ENCODE measurements around the gene DMWD.

DMWD gene

GRCh38 chr19:45745606-45746005 lies 47.0 kb downstream of the DMWD start:
- no peak for TF ChIP-seq CTCF (IDR thresholded peaks at IDR 0.05; ENCODE audit: borderline replicate concordance, insufficient read depth, low read depth, low read length)
- no peak overlapping the region for H3K4me3 ChIP-seq (ENCODE audit: low read depth, low read length)

GRCh38 chr19:45742969-45743368 lies 49.7 kb downstream of the DMWD start:
- no peak for TF ChIP-seq CTCF (IDR thresholded peaks at IDR 0.05; ENCODE audit: borderline replicate concordance, insufficient read depth, low read depth, low read length)
- no peak overlapping the region for H3K4me3 ChIP-seq (ENCODE audit: low read depth, low read length)

- H3K4me3 ChIP-seq (ENCODE audit: low read depth, low read length) = no peak overlapping the region
- TF ChIP-seq CTCF (IDR thresholded peaks at IDR 0.05; ENCODE audit: borderline replicate concordance, insufficient read depth, low read depth, low read length) = no peak
Measured at GRCh38 chr19:45739498-45740439, 52.9 kb downstream of the DMWD start.

- TF ChIP-seq CTCF (IDR thresholded peaks at IDR 0.05; ENCODE audit: borderline replicate concordance, insufficient read depth, low read depth, low read length) = no peak
- no peak within 1 kb of the TSS for H3K4me3 ChIP-seq (ENCODE audit: low read depth, low read length)
Measured at GRCh38 chr19:45733160-45733810, 59.4 kb downstream of the DMWD start, which contains the start of gene MEIOSIN. MEIOSIN (plus strand) TSS chr19:45733439; CDS start chr19:45735377, 1,938 bp downstream.
